OCI-LY3 (cell line): Measurements from ENCODE around the gene FAM81B.

Experiments
- H2AFZ ChIP-seq: fragments of 200-600, 300-600 bp; shearing (Covaris generic); 2 replicates; pipeline ENCODE4 v1.6.0; 2014; ENCODE audit warnings: antibody characterized with exemption, low read depth, low read length
- H3K27ac ChIP-seq: fragments of 200-600, 300-600 bp; sonication (generic); 2 replicates; pipeline ENCODE4 v1.5.1; 2014; ENCODE audit warnings: mild to moderate bottlenecking, low read length, moderate library complexity, mixed read lengths
- H3K27me3 ChIP-seq: fragments of 200-600, 300-600 bp; sonication (generic); 2 replicates; pipeline ENCODE4 v1.6.1; 2014; ENCODE audit warnings: low read depth, low read length, mixed read lengths
- H3K36me3 ChIP-seq: fragments of 200-600, 300-600 bp; sonication (generic); replicated peaks from 2 replicates; pipeline ENCODE3; 2014; ENCODE audit warnings: low read depth, low read length, mixed read lengths
- H3K4me1 ChIP-seq: fragments of 300-600, 200-600 bp; sonication (generic); 2 replicates; pipeline ENCODE4 v1.6.1; 2014; ENCODE audit warnings: low read length, mixed read lengths
- H3K4me2 ChIP-seq: fragments of 200-600, 300-600 bp; sonication (generic); 2 replicates; pipeline ENCODE4 v1.6.1; 2014; ENCODE audit warnings: low read length, mixed read lengths
- H3K4me3 ChIP-seq: fragments of 300-600, 200-600 bp; sonication (generic); 2 replicates; pipeline ENCODE4 v1.5.1; 2014; ENCODE audit warnings: antibody characterized with exemption, mild to moderate bottlenecking, low read length, moderate library complexity
- H3K79me2 ChIP-seq: fragments of 300-600, 200-600 bp; shearing (Covaris generic); 2 replicates; pipeline ENCODE4 v1.6.1; 2014; ENCODE audit warnings: mild to moderate bottlenecking, low read length, mixed read lengths
- H3K9ac ChIP-seq: fragments of 300-600, 200-600 bp; shearing (Covaris generic); 2 replicates; pipeline ENCODE4 v1.6.0; 2014; ENCODE audit warnings: mild to moderate bottlenecking, low read length, moderate library complexity
- H3K9me3 ChIP-seq: fragments of 200-600, 300-600 bp; shearing (Covaris generic); 2 replicates; pipeline ENCODE4 v1.6.1; 2014; ENCODE audit warnings: low read length, mixed read lengths; ENCODE audit not compliant: insufficient read depth
- H4K20me1 ChIP-seq: fragments of 200-600, 300-600 bp; sonication (generic); 2 replicates; pipeline ENCODE4 v1.6.1; 2016; ENCODE audit warnings: low read length, mixed read lengths; ENCODE audit not compliant: insufficient read depth
- EZH2phosphoT487 ChIP-seq: fragments of 200-600 bp; shearing (Covaris generic); IDR thresholded peaks from 2 replicates; pipeline ENCODE4 v1.6.1; 2018; ENCODE audit warnings: antibody characterized with exemption, mixed run types, low read depth
- TF ChIP-seq, protein P1 (sequence below): fragments of 200-600, 300-600 bp; sonication (generic); IDR thresholded peaks from 2 replicates; pipeline ENCODE4 v1.5.1; 2014; ENCODE audit warnings: antibody characterized with exemption, low read length, low read depth

The FAM81B gene

GRCh38 chr5:95365302-95366095, 25.7 kb upstream of the FAM81B start:
- Histone ChIP-seq H4K20me1 (no peaks in the 10 kb centered on the region), H3K4me3 (no peak overlapping the region), H3K36me3 (no peaks in the 10 kb centered on the region), H3K27me3 (no peaks in the 10 kb centered on the region), H3K27ac (no peak overlapping the region), H3K4me1 (no peaks in the 10 kb centered on the region), H3K9ac (no peak overlapping the region), H3K4me2 (no peak overlapping the region), H3K9me3 (no peaks in the 10 kb centered on the region), H3K79me2 (no peaks in the 10 kb centered on the region), H2AFZ (no peak overlapping the region)
- TF ChIP-seq EZH2phosphoT487, result no peak

- H3K9me3 ChIP-seq, result no peaks in the 10 kb centered on the region
- TF ChIP-seq, protein P1, sequence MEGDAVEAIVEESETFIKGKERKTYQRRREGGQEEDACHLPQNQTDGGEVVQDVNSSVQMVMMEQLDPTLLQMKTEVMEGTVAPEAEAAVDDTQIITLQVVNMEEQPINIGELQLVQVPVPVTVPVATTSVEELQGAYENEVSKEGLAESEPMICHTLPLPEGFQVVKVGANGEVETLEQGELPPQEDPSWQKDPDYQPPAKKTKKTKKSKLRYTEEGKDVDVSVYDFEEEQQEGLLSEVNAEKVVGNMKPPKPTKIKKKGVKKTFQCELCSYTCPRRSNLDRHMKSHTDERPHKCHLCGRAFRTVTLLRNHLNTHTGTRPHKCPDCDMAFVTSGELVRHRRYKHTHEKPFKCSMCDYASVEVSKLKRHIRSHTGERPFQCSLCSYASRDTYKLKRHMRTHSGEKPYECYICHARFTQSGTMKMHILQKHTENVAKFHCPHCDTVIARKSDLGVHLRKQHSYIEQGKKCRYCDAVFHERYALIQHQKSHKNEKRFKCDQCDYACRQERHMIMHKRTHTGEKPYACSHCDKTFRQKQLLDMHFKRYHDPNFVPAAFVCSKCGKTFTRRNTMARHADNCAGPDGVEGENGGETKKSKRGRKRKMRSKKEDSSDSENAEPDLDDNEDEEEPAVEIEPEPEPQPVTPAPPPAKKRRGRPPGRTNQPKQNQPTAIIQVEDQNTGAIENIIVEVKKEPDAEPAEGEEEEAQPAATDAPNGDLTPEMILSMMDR, result no peak
- TF ChIP-seq EZH2phosphoT487, result no peak
- no peaks in the 10 kb centered on the region for H3K4me1 ChIP-seq
- no peaks in the 10 kb centered on the region for H4K20me1 ChIP-seq
- H3K36me3 ChIP-seq, result no peaks in the 10 kb centered on the region
- no peak overlapping the region for H2AFZ ChIP-seq
- H3K27me3 ChIP-seq, result no peaks in the 10 kb centered on the region
- no peaks in the 10 kb centered on the region for H3K79me2 ChIP-seq
- H3K9ac ChIP-seq, result no peak overlapping the region
- no peak overlapping the region for H3K4me3 ChIP-seq
- no peak overlapping the region for H3K4me2 ChIP-seq
- H3K27ac ChIP-seq, result no peak overlapping the region
Observed at GRCh38 chr5:95369782-95370181, 21.4 kb upstream of the FAM81B start.

GRCh38 chr5:95374061-95374460, 17.1 kb upstream of the FAM81B start:
- Histone ChIP-seq H3K27me3 (no peaks in the 10 kb centered on the region), H3K9me3 (no peaks in the 10 kb centered on the region), H3K36me3 (no peaks in the 10 kb centered on the region), H3K4me2 (no peak overlapping the region), H4K20me1 (no peaks in the 10 kb centered on the region), H3K4me3 (no peak overlapping the region), H3K4me1 (no peaks in the 10 kb centered on the region), H3K79me2 (no peaks in the 10 kb centered on the region), H3K9ac (no peak overlapping the region), H2AFZ (no peak overlapping the region), H3K27ac (no peak overlapping the region)
- TF ChIP-seq, protein P1, result no peak
- TF ChIP-seq EZH2phosphoT487, result no peak

GRCh38 chr5:95375591-95375990, 15.6 kb upstream of the FAM81B start:
- Histone ChIP-seq H3K79me2 (no peaks in the 10 kb centered on the region), H3K36me3 (no peaks in the 10 kb centered on the region), H3K4me2 (no peak overlapping the region), H3K9ac (no peak overlapping the region), H3K27me3 (no peaks in the 10 kb centered on the region), H3K9me3 (no peaks in the 10 kb centered on the region), H3K27ac (no peak overlapping the region), H4K20me1 (no peaks in the 10 kb centered on the region), H2AFZ (no peak overlapping the region), H3K4me1 (no peaks in the 10 kb centered on the region), H3K4me3 (no peak overlapping the region)
- TF ChIP-seq, protein P1, result no peak
- TF ChIP-seq EZH2phosphoT487, result no peak
